Breast epithelium (tissue), 3 donors: Measurements from ENCODE around the gene ABHD14A.

Experiments
- CTCF ChIP-seq, 3 donors: fragments of 450-650 bp; IDR thresholded peaks; one replicate each; pipeline ENCODE4 v1.5.1; 2016 to 2017; ENCODE audit warnings: antibody characterized with exemption in 3 of 3, mild to moderate bottlenecking in 3 of 3, moderate library complexity in 3 of 3
- POLR2A ChIP-seq: fragments of 450-650 bp; IDR thresholded peaks from one replicate; pipeline ENCODE4 v1.6.1; 2016; ENCODE audit warnings: antibody characterized with exemption, mild to moderate bottlenecking, moderate library complexity
- POLR2AphosphoS5 ChIP-seq, 3 donors: sonication (generic); formaldehyde crosslinking; IDR thresholded peaks; one replicate each; pipeline ENCODE4 v1.6.1; 2017; ENCODE audit warnings: antibody characterized with exemption in 3 of 3

- TF ChIP-seq CTCF (IDR thresholded peaks at IDR 0.05) (no peak), POLR2A (no peak), POLR2AphosphoS5 (IDR thresholded peaks at IDR 0.05) (no peak)
Measured at GRCh38 chr3:51971350-51971749, 3.5 kb upstream of the ABHD14A start.
